H1 (cell line): Measurements from ENCODE around the gene AGAP3. TPM values are rescaled to one million over a fixed set of nuclear protein-coding genes. Genes with fewer than 3 reads are reported as not detected.
A peak's percentile ranks its signal among the peaks of the same experiment; 100 is the strongest.

Experiments
- BCL11A ChIP-seq, 2 experiments: IDR thresholded peaks; one replicate each; pipeline ENCODE4 v1.6.1; 2011; ENCODE audit warnings: low read depth in 2 of 2, low read length in 2 of 2, mild to moderate bottlenecking in 2 of 2
- EGR1 ChIP-seq: IDR thresholded peaks from 2 replicates; pipeline ENCODE4 v1.6.1; 2011; ENCODE audit warnings: low read depth, low read length, borderline replicate concordance
- HDAC2 ChIP-seq, 2 experiments: fragments of 300-600 bp in 1 of 2; sonication (generic) in 1 of 2; IDR thresholded peaks; 2 replicates each; pipeline ENCODE4 v1.6.1; 2011 to 2012; ENCODE audit warnings: low read depth in 2 of 2, low read length in 2 of 2, mild to moderate bottlenecking in 2 of 2, moderate library complexity in 2 of 2, borderline replicate concordance in 1 of 2, inconsistent platforms in 1 of 2
- JUN ChIP-seq: IDR thresholded peaks from 2 replicates; pipeline ENCODE4 v1.6.1; 2011; ENCODE audit warnings: low read depth, mild to moderate bottlenecking, improper control_type of control experiment, low read length
- MAFK ChIP-seq: IDR thresholded peaks from 2 replicates; pipeline ENCODE4 v1.6.1; 2012; ENCODE audit warnings: low read depth, mild to moderate bottlenecking, improper control_type of control experiment, low read length
- MAX ChIP-seq: IDR thresholded peaks from 2 replicates; pipeline ENCODE4 v1.6.1; 2012; ENCODE audit warnings: inconsistent platforms
- RXRA ChIP-seq: IDR thresholded peaks from 2 replicates; pipeline ENCODE4 v1.6.1; 2011; ENCODE audit warnings: low read depth, mild to moderate bottlenecking, low read length, moderate library complexity; ENCODE audit not compliant: insufficient read depth
- TAF1 ChIP-seq: IDR thresholded peaks from 2 replicates; pipeline ENCODE4 v1.6.1; 2011; ENCODE audit warnings: mild to moderate bottlenecking, low read depth, low read length
- TBP ChIP-seq: IDR thresholded peaks from 2 replicates; pipeline ENCODE4 v1.6.1; 2011; ENCODE audit warnings: low read depth, low read length, improper control_type of control experiment
- polyA plus RNA-seq, 7 experiments: library from polyadenylated mRNA; depleted of rRNA in 3 of 7; stranded (reverse) in 5 of 7; unstranded in 2 of 7; fragments of >200 nt in 5 of 7; fragments of 200-250 nt in 2 of 7; gene quantifications; 1 replicate in 5 of 7; 2 replicates in 1 of 7; 4 replicates in 1 of 7; pipeline versions ENCODE4 v1.2.1 to v1.2.3, GENCODE V29; 2011 to 2013; ENCODE audit warnings: missing spikeins in 2 of 7, mixed read lengths in 2 of 7
- total RNA-seq: library from RNA; stranded (reverse); fragmentation: NEBNext Ultra II Directional; extraction: Animal tissue kit (Norgen Biotek cat#: 25700); gene quantifications from 2 replicates; pipeline ENCODE4 v1.2.1, GENCODE V29; 2021

The AGAP3 gene
- total and polyA plus RNA-seq, 2 of the 8 experiments (the other 6 are each of a cell fraction or from before 2014, with no cell fraction given), result 66.4 to 120 TPM

GRCh38 chr7:151085691-151086620, at the start of gene AGAP3 (continued):
- TF ChIP-seq BCL11A (IDR thresholded peaks at IDR 0.05; ENCODE audit: low read depth in 2 of 2, low read length in 2 of 2), result no peak
- TF ChIP-seq TBP, result 0 out of 2 replicates have a peak, but pooled peaks have one; percentile 27
- TF ChIP-seq MAX, result peak; percentile 33; the same call in 1 of the 2 replicates
- TF ChIP-seq RXRA, result no peak
- TF ChIP-seq JUN, result no peak
- TF ChIP-seq EGR1, result no peak
- TF ChIP-seq MAFK, result no peak
- TF ChIP-seq HDAC2 (IDR thresholded peaks at IDR 0.05; ENCODE audit: borderline replicate concordance in 1 of 2, low read depth in 2 of 2, low read length in 2 of 2), result peak in 1 of 2 experiments; percentile 58; a peak in 1 of 4 replicates
- peak; percentile 43; the same call in 1 of the 2 replicates for TF ChIP-seq TAF1
